Choroid plexus epithelial cell (primary cell): Measurements from ENCODE around the gene NEUROG1.

Experiments
- DNase-seq: peaks from one replicate; pipeline ENCODE4 v3.0.0-alpha.2; 2010; ENCODE audit warnings: low read depth
- H3K4me3 ChIP-seq: 2 replicates; pipeline ENCODE4 v1.5.1; 2011; ENCODE audit warnings: low read depth, mild to moderate bottlenecking, control low read depth, low read length, moderate library complexity
- TF ChIP-seq, protein P1 (sequence below): conservative IDR thresholded peaks from 2 replicates; pipeline ENCODE4 v1.5.1; 2011; ENCODE audit warnings: low read depth, mild to moderate bottlenecking, control low read depth, inconsistent platforms, low read length, moderate library complexity

The NEUROG1 gene

DNA sequence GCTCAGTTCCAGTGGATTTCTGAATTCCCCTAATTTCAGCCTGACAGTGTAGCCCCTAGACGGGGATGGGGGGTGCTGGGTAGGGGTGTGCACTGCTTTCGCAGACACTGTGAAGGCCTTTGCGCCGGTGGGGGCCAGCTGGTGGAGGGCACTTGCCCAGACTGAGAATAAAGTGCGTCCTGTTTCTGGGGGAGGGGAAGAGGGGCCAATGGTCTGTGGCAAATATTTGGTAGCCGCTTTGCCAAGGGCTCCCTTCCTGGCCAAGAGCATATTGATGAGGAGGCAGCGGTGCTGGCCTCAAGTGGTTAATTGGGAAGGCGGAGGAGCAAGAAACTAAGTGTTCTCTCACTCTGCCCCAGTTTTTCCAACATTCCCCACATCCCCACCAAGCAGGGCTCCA lies 41.7 kb upstream of the NEUROG1 start:
- DNase-seq, result no peak
- H3K4me3 ChIP-seq, result no peak overlapping the region
- TF ChIP-seq, protein P1, sequence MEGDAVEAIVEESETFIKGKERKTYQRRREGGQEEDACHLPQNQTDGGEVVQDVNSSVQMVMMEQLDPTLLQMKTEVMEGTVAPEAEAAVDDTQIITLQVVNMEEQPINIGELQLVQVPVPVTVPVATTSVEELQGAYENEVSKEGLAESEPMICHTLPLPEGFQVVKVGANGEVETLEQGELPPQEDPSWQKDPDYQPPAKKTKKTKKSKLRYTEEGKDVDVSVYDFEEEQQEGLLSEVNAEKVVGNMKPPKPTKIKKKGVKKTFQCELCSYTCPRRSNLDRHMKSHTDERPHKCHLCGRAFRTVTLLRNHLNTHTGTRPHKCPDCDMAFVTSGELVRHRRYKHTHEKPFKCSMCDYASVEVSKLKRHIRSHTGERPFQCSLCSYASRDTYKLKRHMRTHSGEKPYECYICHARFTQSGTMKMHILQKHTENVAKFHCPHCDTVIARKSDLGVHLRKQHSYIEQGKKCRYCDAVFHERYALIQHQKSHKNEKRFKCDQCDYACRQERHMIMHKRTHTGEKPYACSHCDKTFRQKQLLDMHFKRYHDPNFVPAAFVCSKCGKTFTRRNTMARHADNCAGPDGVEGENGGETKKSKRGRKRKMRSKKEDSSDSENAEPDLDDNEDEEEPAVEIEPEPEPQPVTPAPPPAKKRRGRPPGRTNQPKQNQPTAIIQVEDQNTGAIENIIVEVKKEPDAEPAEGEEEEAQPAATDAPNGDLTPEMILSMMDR, result no peak

DNA sequence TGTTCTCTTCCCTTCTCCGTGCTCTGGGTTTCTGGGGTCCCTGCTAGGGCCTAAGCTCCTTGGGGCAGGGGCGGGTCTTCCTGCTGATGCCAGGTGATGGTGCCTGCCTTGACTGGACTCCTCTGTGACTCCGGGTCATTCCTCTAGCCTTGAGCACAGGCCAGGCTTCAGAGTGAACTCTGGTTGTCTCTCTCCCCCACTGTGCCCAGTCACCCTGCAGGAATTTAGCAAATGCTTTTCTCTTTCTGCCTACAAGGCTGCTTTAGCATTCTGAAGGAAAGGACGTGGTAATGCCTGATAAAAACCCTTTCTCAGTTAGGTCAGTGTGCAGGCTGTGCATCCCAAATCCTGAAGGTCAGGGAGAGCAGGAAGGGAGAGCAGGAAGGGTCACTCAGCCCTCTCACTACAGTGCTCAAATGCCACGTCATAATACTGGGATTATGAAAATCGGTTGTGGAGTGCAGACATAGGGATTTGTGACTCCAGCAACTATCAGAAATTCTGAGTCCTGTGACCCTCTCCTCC lies 40.4 kb upstream of the NEUROG1 start:
- TF ChIP-seq, protein P1, result no peak
- H3K4me3 ChIP-seq, result no peak overlapping the region
- peak; percentile 45 for DNase-seq

DNA sequence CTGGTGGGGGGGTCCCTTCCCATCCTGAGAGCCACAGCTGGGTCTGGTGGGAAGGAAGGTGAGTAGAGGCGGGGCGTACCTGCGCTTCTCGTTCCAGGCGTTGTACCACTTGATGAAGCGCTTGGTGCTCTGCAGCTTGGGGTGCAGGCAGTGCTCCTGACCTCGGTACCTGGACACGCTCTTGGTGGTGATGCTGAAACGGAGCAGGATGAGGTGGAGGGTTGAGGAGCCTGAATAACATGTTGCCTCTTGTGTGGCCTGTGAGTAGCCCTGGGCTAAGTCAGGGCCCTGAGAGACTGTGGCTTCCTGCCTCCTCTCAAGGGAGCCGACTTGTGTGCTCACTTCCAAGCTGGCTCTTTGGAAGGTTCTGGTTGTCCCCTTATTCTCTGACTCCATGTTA lies 38.7 kb upstream of the NEUROG1 start:
- TF ChIP-seq, protein P1, result no peak
- no peak for DNase-seq

DNA sequence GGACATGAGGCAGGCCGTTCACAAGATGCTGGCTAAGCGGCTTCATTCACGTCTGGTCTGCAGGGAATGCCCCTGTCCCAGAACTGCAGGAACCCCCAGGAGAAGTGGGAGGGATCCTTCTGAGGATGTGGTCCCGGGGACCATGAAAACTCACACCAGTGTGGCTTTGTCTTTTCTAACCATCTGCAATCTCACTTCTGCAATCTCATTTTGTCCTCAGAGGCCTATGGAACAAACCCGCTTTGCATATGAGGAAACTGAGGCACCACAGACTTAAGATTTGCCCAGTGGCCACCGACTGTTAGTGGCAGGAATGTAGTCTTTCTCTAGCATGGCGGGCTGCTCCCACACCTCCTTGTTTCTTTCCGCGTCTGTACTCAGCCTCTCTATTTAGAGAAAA lies 36.1 kb upstream of the NEUROG1 start:
- TF ChIP-seq, protein P1, result no peak
- H3K4me3 ChIP-seq, result no peak overlapping the region
- DNase-seq, result no peak

More for the DNA sequence above, 38.7 kb upstream of the NEUROG1 start:
- H3K4me3 ChIP-seq, result no peak overlapping the region

DNA sequence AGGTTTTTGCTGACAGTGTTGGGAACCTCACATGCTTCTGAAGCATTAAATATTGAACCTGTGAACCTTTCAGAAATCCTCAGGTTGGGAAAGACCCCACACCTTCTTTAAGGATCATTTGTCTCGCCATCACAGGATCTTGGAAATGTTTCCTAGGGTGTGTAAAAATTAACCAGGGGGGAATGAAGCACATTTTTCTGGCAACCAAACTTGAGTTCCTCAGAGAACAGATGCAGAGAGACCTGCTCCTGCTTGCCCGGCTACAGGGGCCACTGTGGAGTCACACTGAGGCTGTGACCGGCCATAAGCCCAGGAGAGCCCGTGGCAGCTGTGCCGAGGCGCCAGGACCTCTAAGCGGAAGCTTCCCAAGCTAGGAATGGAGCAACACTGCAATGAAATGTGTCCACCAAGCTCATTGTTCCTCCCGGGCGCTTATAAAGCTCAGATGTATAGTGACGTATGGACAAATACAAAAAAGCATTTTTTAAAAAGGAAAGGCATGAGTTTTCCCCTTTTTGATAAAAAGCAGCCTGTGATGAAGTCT lies 35.4 kb upstream of the NEUROG1 start:
- TF ChIP-seq, protein P1, result no peak
- H3K4me3 ChIP-seq, result no peak overlapping the region
- no peak for DNase-seq

DNA sequence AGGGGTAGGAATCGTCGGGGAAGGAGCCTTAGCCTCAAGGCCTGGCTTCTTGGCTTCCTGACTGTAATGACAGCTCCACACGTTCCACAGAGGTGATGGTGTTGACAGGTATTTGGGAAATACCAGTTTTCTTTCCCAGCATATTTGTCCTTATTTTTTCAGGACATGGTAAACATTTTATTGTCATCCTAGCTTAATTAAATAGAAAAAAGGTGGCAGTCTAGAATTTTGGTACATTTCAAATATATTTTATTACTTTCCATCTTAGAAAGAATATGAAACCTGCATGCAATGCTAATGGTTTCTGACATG lies 34.6 kb upstream of the NEUROG1 start:
- no peak for DNase-seq
- TF ChIP-seq, protein P1, result no peak
- no peak overlapping the region for H3K4me3 ChIP-seq

DNA sequence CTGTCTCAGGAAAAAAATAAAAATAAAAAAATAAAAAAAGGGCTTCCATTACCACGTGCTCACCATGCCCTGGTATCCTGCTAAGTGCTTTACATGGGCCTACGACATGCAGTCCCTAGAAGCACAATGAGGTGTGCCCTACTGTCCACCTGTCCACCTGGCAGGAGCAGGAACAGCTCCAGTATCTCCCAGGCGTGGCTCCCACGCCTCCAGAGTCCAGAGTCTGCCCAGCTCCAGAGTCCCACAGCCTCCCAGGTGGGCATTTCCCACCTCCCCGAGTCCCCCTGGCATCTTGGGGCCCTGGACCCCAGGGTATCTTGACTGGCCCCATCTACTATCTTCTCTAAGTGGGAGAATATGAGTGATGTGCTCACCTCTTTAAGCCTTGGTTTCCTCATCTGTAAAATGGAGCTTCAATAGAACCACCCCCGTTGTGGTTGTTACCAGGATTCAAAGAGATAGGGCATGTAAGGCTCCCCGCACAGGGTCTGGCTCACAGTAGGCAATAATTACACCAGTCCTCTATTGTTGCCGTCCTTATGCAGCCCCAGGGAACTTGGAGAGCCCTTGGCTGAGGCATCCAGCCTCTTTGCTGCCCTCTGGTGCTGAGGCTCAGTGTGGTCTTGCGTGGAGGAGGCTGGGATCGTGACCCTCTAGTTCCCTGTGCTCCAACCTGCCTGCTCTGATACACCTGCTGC lies 34.1 kb upstream of the NEUROG1 start:
- DNase-seq, result peak; percentile 67

More for the DNA sequence above, 34.1 kb upstream of the NEUROG1 start:
- H3K4me3 ChIP-seq, result no peak overlapping the region
- TF ChIP-seq, protein P1, result peak; percentile 79
